ENCODE data around the gene SSTR5. TPM values are rescaled to one million over a fixed set of nuclear protein-coding genes. Genes with fewer than 3 reads are reported as not detected.

SSTR5 gene
- polyA plus RNA-seq, 2 of the 4 experiments (the other 2 are of a cell fraction), result 0.06 to 0.08 TPM

GRCh38 chr16:1070864-1071408 lies 1.6 kb upstream of the SSTR5 start (continued):
- TF ChIP-seq EHF (CRISPR knock-in tag; IDR thresholded peaks at IDR 0.05), result no peak

GRCh38 chr16:1071561-1072225 lies 854 bp upstream of the SSTR5 start:
- DNase-seq (ENCODE audit: low read depth in 1 of 2, low spot score in 1 of 2), result no peak
- H3K4me2 ChIP-seq, result peak overlapping the region; percentile 41
- H3K4me3 ChIP-seq, result no peak overlapping the region
- H3K27ac ChIP-seq, result no peak overlapping the region
- TF ChIP-seq HEYL (CRISPR knock-in tag; IDR thresholded peaks at IDR 0.05) (no peak), ZC3H11A (IDR thresholded peaks at IDR 0.05) (no peak), HOXB13 (CRISPR knock-in tag; IDR thresholded peaks at IDR 0.05; ENCODE audit: low read depth) (no peak), REST (IDR thresholded peaks at IDR 0.05) (no peak), EP300 (IDR thresholded peaks at IDR 0.05) (no peak)
- TF ChIP-seq, protein P1, sequence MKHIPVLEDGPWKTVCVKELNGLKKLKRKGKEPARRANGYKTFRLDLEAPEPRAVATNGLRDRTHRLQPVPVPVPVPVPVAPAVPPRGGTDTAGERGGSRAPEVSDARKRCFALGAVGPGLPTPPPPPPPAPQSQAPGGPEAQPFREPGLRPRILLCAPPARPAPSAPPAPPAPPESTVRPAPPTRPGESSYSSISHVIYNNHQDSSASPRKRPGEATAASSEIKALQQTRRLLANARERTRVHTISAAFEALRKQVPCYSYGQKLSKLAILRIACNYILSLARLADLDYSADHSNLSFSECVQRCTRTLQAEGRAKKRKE (CRISPR knock-in tag; IDR thresholded peaks at IDR 0.05; ENCODE audit: low read depth), result no peak
- no peak for FAIRE-seq
- 3% methylated on average over 10 of the region's 30 CpGs for WGBS (ENCODE audit: missing lambda C conversion rate)
- ATAC-seq, result no peak
- peaks cover 17% of the 10 kb centered on the region; the same call in 2 of the 3 replicates for H3K4me1 ChIP-seq
- POLR2A ChIA-PET, result no interaction called here
- CTCF ChIA-PET, result interaction anchor here (1.2 to 12.4 kb wide), 4 partner anchors 10 to 257 kb away, joined by 3 to 174 read pairs (median 4); no protein-coding TSS in a partner anchor
- no peaks in the 10 kb centered on the region for H3K9me3 ChIP-seq

DNA sequence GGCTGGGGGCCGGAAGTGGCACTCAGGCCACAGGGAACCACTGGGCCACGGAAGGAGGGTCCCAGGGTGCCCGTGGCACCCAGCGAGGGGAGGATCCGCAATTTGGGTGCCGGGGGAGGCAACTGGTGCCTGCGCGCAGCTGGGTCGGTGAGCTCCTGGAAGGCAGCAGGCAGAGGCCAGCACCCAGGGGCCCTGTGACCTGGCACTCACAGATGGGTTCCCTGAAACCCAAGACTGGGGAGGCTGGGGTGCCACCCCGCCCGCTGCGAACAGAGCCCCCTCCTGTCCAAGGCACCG lies 663 bp downstream of the SSTR5 start:
- ChIA-PET CTCF (interaction anchor here (1.1 to 12.4 kb wide), 6 partner anchors 9 to 265 kb away, joined by 3 to 174 read pairs (median 4); no protein-coding TSS in a partner anchor), POLR2A (no interaction called here)
- Histone ChIP-seq H3K4me3 (no peak overlapping the region; the same call in 2 of the 3 replicates), H3K9me3 (no peaks in the 10 kb centered on the region), H3K4me1 (peaks cover 31% of the 10 kb centered on the region), H3K4me2 (no peak overlapping the region), H3K27ac (no peak overlapping the region)
- no peak for FAIRE-seq
- ATAC-seq, result no peak
- no peak for DNase-seq (ENCODE audit: low read depth in 1 of 2, low spot score in 1 of 2)
- 70% methylated on average over 9 of the region's 13 CpGs for WGBS (ENCODE audit: missing lambda C conversion rate)
- TF ChIP-seq ZNF302 (CRISPR knock-in tag; IDR thresholded peaks at IDR 0.05) (no peak), BHLHE40 (IDR thresholded peaks at IDR 0.05; ENCODE audit: low read depth, low read length) (no peak), FOXS1 (CRISPR knock-in tag; IDR thresholded peaks at IDR 0.05) (no peak), EP300 (IDR thresholded peaks at IDR 0.05) (no peak), CHD4 (IDR thresholded peaks at IDR 0.05; ENCODE audit: borderline replicate concordance) (no peak), HEYL (CRISPR knock-in tag; IDR thresholded peaks at IDR 0.05) (no peak), E2F6 (IDR thresholded peaks at IDR 0.05; ENCODE audit: borderline replicate concordance, low read depth) (no peak), HOXB13 (CRISPR knock-in tag; IDR thresholded peaks at IDR 0.05; ENCODE audit: low read depth) (no peak), ZC3H11A (IDR thresholded peaks at IDR 0.05) (no peak), KDM5A (IDR thresholded peaks at IDR 0.05) (no peak), RAD21 (conservative IDR thresholded peaks at IDR 0.05 in 1 of 2, IDR thresholded peaks at IDR 0.05 in 1 of 2) (no peak), CBX8 (IDR thresholded peaks at IDR 0.05) (no peak), MAZ (IDR thresholded peaks at IDR 0.05; ENCODE audit: borderline replicate concordance, low read depth, low read length) (no peak)
- TF ChIP-seq, protein P2, sequence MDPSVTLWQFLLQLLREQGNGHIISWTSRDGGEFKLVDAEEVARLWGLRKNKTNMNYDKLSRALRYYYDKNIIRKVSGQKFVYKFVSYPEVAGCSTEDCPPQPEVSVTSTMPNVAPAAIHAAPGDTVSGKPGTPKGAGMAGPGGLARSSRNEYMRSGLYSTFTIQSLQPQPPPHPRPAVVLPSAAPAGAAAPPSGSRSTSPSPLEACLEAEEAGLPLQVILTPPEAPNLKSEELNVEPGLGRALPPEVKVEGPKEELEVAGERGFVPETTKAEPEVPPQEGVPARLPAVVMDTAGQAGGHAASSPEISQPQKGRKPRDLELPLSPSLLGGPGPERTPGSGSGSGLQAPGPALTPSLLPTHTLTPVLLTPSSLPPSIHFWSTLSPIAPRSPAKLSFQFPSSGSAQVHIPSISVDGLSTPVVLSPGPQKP (IDR thresholded peaks at IDR 0.05; ENCODE audit: low read depth, low read length), result no peak
- TF ChIP-seq, protein P3, sequence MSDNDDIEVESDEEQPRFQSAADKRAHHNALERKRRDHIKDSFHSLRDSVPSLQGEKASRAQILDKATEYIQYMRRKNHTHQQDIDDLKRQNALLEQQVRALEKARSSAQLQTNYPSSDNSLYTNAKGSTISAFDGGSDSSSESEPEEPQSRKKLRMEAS (IDR thresholded peaks at IDR 0.05), result no peak
